Peyer's patch (tissue), 4 donors: ENCODE data around the gene CHIA. TPM values are rescaled to one million over a fixed set of nuclear protein-coding genes. Genes with fewer than 3 reads are reported as not detected.
"Not testable (repeated sequence)": the region's sequence is repeated elsewhere in the genome, so short reads cannot be mapped to it uniquely, and the experiment has no call there.

Experiments
- DNase-seq, 3 donors: peaks; one replicate each; pipeline ENCODE4 v3.0.0-alpha.2; 2017 to 2019
- H3K27ac ChIP-seq, 4 donors: fragments of 200-600 bp; sonication (generic); one replicate each; pipeline ENCODE4 v1.5.1; 2016 to 2019
- H3K27me3 ChIP-seq, 2 donors: fragments of 200-600 bp; sonication (generic); one replicate each; pipeline ENCODE4 v1.5.1; 2019
- H3K36me3 ChIP-seq, 3 donors: fragments of 200-600 bp; sonication (generic); one replicate each; pipeline ENCODE4 v1.5.1; 2016 to 2019
- H3K4me1 ChIP-seq, 4 donors: fragments of 200-600 bp; sonication (generic); one replicate each; pipeline ENCODE4 v1.5.1; 2016 to 2019
- H3K4me3 ChIP-seq, 4 donors: fragments of 200-600 bp; sonication (generic); 1 replicate in 3 of 4; 2 replicates in 1 of 4; pipeline ENCODE4 v1.5.1; 2016 to 2019; ENCODE audit warnings: mild to moderate bottlenecking in 1 of 4
- H3K9me3 ChIP-seq, 4 donors: fragments of 200-600 bp; sonication (generic); one replicate each; pipeline ENCODE4 v1.5.1; 2016 to 2019; ENCODE audit warnings: mild to moderate bottlenecking in 1 of 4
- CTCF ChIP-seq, 6 experiments: fragments of 450-650 bp in 4 of 6; fragments of 200-600 bp in 2 of 6; sonication (generic) in 1 of 6; IDR thresholded peaks; one replicate each; pipeline ENCODE4 v1.5.1; 2017 to 2019; ENCODE audit warnings: antibody characterized with exemption in 6 of 6, mild to moderate bottlenecking in 3 of 6, moderate library complexity in 1 of 6
- POLR2A ChIP-seq, 2 donors: fragments of 450-650 bp; IDR thresholded peaks; one replicate each; pipeline ENCODE4 v1.5.1; 2017; ENCODE audit warnings: antibody characterized with exemption in 2 of 2, mild to moderate bottlenecking in 2 of 2, moderate library complexity in 2 of 2
- total RNA-seq, 4 donors: library from RNA; depleted of rRNA; stranded (reverse); fragments of >200 nt; gene quantifications; one replicate each; pipeline ENCODE4 v1.1.0, GENCODE V29; 2016

Gene CHIA
- total RNA-seq, 4 donors from 2014 or later: not detected

- H3K27me3 ChIP-seq: no peaks in the 10 kb centered on the region
- DNase-seq: no peak
- H3K27ac ChIP-seq: no peak overlapping the region
- H3K4me3 ChIP-seq: no peak overlapping the region
- H3K36me3 ChIP-seq: no peaks in the 10 kb centered on the region
- no peaks in the 10 kb centered on the region for H3K4me1 ChIP-seq
- no peaks in the 10 kb centered on the region for H3K9me3 ChIP-seq
- TF ChIP-seq POLR2A (IDR thresholded peaks at IDR 0.05): no peak
- no peak for TF ChIP-seq CTCF (IDR thresholded peaks at IDR 0.05)
These were observed 41.5 kb downstream of the CHIA start for GRCh38 chr1:111332190-111332589.

- DNase-seq: peak in 2 of 3 donors; percentile 44 to 71
- no peak overlapping the region for H3K27ac ChIP-seq
- H3K27me3 ChIP-seq: no peaks in the 10 kb centered on the region
- no peak overlapping the region for H3K4me3 ChIP-seq
- no peaks in the 10 kb centered on the region for H3K4me1 ChIP-seq
- no peaks in the 10 kb centered on the region for H3K36me3 ChIP-seq
- no peak for TF ChIP-seq POLR2A (IDR thresholded peaks at IDR 0.05)
- peak in 4 of 6 experiments; percentile 49 to 60 (median 54) for TF ChIP-seq CTCF (IDR thresholded peaks at IDR 0.05)
- H3K9me3 ChIP-seq: no peaks in the 10 kb centered on the region
These were observed 43.5 kb downstream of the CHIA start for GRCh38 chr1:111334169-111334568.

GRCh38 chr1:111335214-111335877 is 44.7 kb downstream of the CHIA start:
- H3K4me1 ChIP-seq, H3K27ac ChIP-seq, H3K9me3 ChIP-seq, H3K36me3 ChIP-seq, H3K27me3 ChIP-seq, H3K4me3 ChIP-seq: not testable (repeated sequence)
- peak in 1 of 3 donors; percentile 56 for DNase-seq

GRCh38 chr1:111338849-111339248 is 48.2 kb downstream of the CHIA start:
- not testable (repeated sequence) for H3K4me1 ChIP-seq, H3K36me3 ChIP-seq, H3K27ac ChIP-seq, H3K27me3 ChIP-seq, H3K9me3 ChIP-seq, H3K4me3 ChIP-seq, DNase-seq

- H3K27me3 ChIP-seq: no peaks in the 10 kb centered on the region
- peak overlapping the region in 3 of 4 donors; percentile 73 to 77 (median 74) for H3K27ac ChIP-seq
- peak; percentile 75 to 95 (median 89) for DNase-seq
- peak in 2 of 6 experiments; percentile 7 to 13 for TF ChIP-seq CTCF (IDR thresholded peaks at IDR 0.05)
- TF ChIP-seq POLR2A (IDR thresholded peaks at IDR 0.05): no peak
- H3K9me3 ChIP-seq: no peaks in the 10 kb centered on the region
- H3K36me3 ChIP-seq: no peaks in the 10 kb centered on the region
- no peaks in the 10 kb centered on the region for H3K4me1 ChIP-seq
- peak overlapping the region; percentile 36 to 62 (median 52) for H3K4me3 ChIP-seq
These were observed 55.6 kb downstream of the CHIA start for GRCh38 chr1:111346089-111346885.

- Histone ChIP-seq H3K36me3 (no peaks in the 10 kb centered on the region), H3K9me3 (no peaks in the 10 kb centered on the region), H3K27ac (no peak overlapping the region), H3K4me1 (no peaks in the 10 kb centered on the region), H3K27me3 (no peaks in the 10 kb centered on the region), H3K4me3 (peak overlapping the region in 1 of 4 donors; percentile 51)
- DNase-seq: no peak
- TF ChIP-seq POLR2A (IDR thresholded peaks at IDR 0.05) (no peak), CTCF (IDR thresholded peaks at IDR 0.05) (no peak)
These were observed 56.4 kb downstream of the CHIA start for GRCh38 chr1:111347026-111347425.
